ENCODE measurements around the gene BRD8. TPM values are rescaled to one million over a fixed set of nuclear protein-coding genes. Genes with fewer than 3 reads are reported as not detected.

The BRD8 gene
- total and polyA plus RNA-seq, 8 donors = 20.4 to 58.2 (median 43.0) TPM

DNA sequence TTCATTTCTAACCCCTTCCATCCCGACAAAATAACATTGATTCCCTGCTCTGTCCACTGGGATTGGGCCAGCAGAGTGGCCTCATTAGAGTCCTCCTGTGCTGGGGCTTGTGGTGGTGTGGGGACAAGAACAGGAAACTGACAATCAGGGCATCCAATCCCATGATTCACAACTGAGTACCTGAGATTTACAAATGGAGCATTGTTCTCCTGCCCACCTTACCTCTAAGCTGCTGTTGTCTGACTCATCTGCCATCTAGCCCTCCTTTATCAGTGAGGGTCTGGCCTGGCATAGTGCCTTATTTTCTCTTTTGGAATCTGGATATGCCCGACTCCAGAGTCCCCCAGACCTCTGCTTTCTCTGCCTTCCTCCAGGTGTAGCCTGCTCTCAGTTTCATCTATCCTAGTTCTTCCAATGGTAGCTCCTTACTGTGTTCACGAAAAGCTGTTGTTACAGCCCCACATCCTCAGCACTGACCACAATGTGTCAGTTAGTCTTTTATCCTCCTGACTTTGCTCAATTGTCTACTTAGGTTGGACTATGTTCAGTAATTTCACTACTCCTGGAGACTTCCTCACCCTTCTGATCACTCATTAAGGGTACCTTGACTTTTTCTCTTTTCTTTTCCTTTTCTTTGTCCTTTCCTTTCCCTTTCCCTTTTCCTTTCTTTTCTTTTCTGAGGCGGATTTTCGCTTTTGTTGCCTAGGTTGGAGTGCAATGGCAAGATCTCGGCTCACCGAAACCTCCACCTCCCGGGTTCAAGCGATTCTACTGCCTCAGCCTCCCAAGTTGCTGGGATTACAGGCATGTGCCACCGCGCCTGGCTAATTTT lies 81.2 kb downstream of the BRD8 start:
- DNase-seq = no peak
- no peaks in the 10 kb centered on the region for H3K36me3 ChIP-seq
- H3K4me1 ChIP-seq = no peaks in the 10 kb centered on the region
- no peak overlapping the region for H3K4me3 ChIP-seq
- TF ChIP-seq, protein P1, sequence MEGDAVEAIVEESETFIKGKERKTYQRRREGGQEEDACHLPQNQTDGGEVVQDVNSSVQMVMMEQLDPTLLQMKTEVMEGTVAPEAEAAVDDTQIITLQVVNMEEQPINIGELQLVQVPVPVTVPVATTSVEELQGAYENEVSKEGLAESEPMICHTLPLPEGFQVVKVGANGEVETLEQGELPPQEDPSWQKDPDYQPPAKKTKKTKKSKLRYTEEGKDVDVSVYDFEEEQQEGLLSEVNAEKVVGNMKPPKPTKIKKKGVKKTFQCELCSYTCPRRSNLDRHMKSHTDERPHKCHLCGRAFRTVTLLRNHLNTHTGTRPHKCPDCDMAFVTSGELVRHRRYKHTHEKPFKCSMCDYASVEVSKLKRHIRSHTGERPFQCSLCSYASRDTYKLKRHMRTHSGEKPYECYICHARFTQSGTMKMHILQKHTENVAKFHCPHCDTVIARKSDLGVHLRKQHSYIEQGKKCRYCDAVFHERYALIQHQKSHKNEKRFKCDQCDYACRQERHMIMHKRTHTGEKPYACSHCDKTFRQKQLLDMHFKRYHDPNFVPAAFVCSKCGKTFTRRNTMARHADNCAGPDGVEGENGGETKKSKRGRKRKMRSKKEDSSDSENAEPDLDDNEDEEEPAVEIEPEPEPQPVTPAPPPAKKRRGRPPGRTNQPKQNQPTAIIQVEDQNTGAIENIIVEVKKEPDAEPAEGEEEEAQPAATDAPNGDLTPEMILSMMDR (IDR thresholded peaks at IDR 0.05) = no peak
- no peak for TF ChIP-seq EP300 (IDR thresholded peaks at IDR 0.05)
- no peak for TF ChIP-seq POLR2A (IDR thresholded peaks at IDR 0.05)
- TF ChIP-seq POLR2AphosphoS5 (IDR thresholded peaks at IDR 0.05) = no peak
- H3K27me3 ChIP-seq = peaks cover 0 to 16% (median 0%) of the 10 kb centered on the region in 3 donors
- intact Hi-C loops (cut with DNase I; ENCODE audit: low total_unique reads) = no loop called here
- H3K27ac ChIP-seq = no peak overlapping the region
- WGBS, 5 donors = 87 to 91% (median 89%) methylated on average over 11 of the region's 11 CpGs
- H3K9me3 ChIP-seq = no peaks in the 10 kb centered on the region

- H3K36me3 ChIP-seq = no peaks in the 10 kb centered on the region
- no peaks in the 10 kb centered on the region for H3K9me3 ChIP-seq
- intact Hi-C loops (cut with DNase I; ENCODE audit: low total_unique reads) = no loop called here
- TF ChIP-seq, protein P1 (IDR thresholded peaks at IDR 0.05) = no peak
- TF ChIP-seq EP300 (IDR thresholded peaks at IDR 0.05) (no peak), POLR2A (IDR thresholded peaks at IDR 0.05) (no peak), POLR2AphosphoS5 (IDR thresholded peaks at IDR 0.05) (no peak)
- no peak for DNase-seq
- peaks cover 0 to 17% (median 0%) of the 10 kb centered on the region in 3 donors for H3K27me3 ChIP-seq
- no peak overlapping the region for H3K27ac ChIP-seq
- no peaks in the 10 kb centered on the region for H3K4me1 ChIP-seq
- no peak overlapping the region for H3K4me3 ChIP-seq
- 71 to 95% (median 84%) methylated on average over 2 of the region's 2 CpGs for WGBS, 5 donors
These were observed 82.1 kb downstream of the BRD8 start for GRCh38 chr5:138096363-138096762.

DNA sequence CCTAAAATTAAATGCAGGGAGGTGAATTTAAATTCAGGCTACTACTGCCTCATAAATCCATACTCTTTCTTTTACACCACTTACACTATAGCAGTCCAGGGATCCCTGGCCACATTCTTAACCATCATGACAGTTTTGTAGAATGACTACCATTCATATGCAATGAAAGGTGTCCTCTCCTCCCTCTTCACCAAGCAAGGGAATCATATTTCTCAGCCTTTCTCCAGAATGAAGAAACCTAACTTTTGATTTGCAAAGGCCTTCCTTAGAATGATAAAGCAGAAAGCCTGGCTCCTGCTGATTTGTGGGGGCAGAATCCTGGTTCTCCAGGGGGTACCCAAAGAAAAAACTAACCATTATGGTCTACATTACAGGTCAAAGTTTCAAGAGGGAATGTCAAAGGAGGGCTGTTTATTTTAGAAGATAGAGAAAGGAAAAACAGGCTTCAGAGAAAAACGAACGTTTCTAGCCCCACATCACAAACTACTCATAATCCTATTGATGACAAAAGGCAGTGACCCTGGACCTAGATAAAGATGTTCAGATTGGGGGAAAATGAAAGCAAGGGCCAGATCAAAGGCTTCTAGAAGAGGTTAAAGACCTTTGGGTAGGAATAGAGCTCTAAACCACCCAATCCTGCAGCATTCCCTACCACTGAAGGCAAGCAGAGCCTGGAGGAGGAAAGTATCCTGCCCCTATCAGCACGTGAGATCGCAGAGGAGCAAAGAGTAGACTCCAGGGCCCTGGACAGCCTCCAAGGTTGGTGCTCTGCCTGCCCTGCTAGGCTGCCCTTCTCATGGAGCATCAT lies 83.1 kb downstream of the BRD8 start:
- Histone ChIP-seq H3K36me3 (no peaks in the 10 kb centered on the region), H3K27me3 (peaks cover 0 to 28% (median 0%) of the 10 kb centered on the region in 3 donors), H3K27ac (no peak overlapping the region), H3K4me1 (no peaks in the 10 kb centered on the region), H3K9me3 (no peaks in the 10 kb centered on the region), H3K4me3 (no peak overlapping the region)
- 28 to 45% (median 32%) methylated on average over 4 of the region's 4 CpGs for WGBS, 5 donors
- intact Hi-C loops (cut with DNase I; ENCODE audit: low total_unique reads) = no loop called here
- DNase-seq = no peak
- no peak for TF ChIP-seq POLR2A (IDR thresholded peaks at IDR 0.05)
- no peak for TF ChIP-seq EP300 (IDR thresholded peaks at IDR 0.05)
- no peak for TF ChIP-seq POLR2AphosphoS5 (IDR thresholded peaks at IDR 0.05)
- TF ChIP-seq, protein P1 (IDR thresholded peaks at IDR 0.05) = no peak

DNA sequence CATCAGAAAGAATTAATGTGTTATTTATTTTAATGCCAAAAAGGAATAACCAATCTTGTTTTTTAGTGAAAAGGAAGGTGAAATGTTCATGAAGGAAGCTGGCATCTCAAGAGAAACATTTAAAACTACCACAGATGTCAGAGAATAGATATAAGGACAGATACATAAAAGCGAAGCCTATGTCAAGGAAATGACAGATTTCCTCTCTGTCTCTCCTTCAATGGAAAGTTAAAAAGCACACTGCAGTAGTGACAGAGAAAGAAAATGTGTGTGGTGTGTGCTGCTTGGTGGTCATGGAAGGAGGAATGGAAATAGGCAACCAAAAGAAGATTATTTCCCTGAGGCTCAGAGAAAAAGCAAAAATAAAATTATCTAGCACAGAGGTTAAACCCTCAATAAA lies 85.4 kb downstream of the BRD8 start:
- Histone ChIP-seq H3K27ac (no peak overlapping the region), H3K4me3 (no peak overlapping the region), H3K9me3 (no peaks in the 10 kb centered on the region), H3K36me3 (no peaks in the 10 kb centered on the region), H3K27me3 (peaks cover 0 to 20% (median 0%) of the 10 kb centered on the region in 3 donors), H3K4me1 (no peaks in the 10 kb centered on the region)
- 56 to 73% (median 62%) methylated on average over 1 of the region's 1 CpG for WGBS, 5 donors
- DNase-seq = no peak
- intact Hi-C loops (cut with DNase I; ENCODE audit: low total_unique reads) = no loop called here
- TF ChIP-seq EP300 (IDR thresholded peaks at IDR 0.05) (no peak), POLR2AphosphoS5 (IDR thresholded peaks at IDR 0.05) (no peak)

Measured in stomach (tissue), 9 donors.